Prostate gland (tissue), 2 donors: ENCODE measurements around the gene AACS.

Experiments used
- POLR2A ChIP-seq: fragments of 450-650 bp; IDR thresholded peaks from one replicate; pipeline ENCODE4 v1.6.1; 2016; ENCODE audit warnings: antibody characterized with exemption, mild to moderate bottlenecking
- POLR2AphosphoS5 ChIP-seq: sonication (generic); formaldehyde crosslinking; IDR thresholded peaks from one replicate; pipeline ENCODE4 v1.6.1; 2017; ENCODE audit warnings: antibody characterized with exemption
- TF ChIP-seq, protein P1 (sequence below), 4 experiments: fragments of 200-600 bp in 2 of 4; fragments of 450-650 bp in 2 of 4; sonication (generic) in 2 of 4; IDR thresholded peaks; 1 replicate in 3 of 4; 2 replicates in 1 of 4; pipeline ENCODE4 v1.5.1; 2016 to 2019; ENCODE audit warnings: antibody characterized with exemption in 4 of 4, mild to moderate bottlenecking in 2 of 4, moderate library complexity in 2 of 4

DNA sequence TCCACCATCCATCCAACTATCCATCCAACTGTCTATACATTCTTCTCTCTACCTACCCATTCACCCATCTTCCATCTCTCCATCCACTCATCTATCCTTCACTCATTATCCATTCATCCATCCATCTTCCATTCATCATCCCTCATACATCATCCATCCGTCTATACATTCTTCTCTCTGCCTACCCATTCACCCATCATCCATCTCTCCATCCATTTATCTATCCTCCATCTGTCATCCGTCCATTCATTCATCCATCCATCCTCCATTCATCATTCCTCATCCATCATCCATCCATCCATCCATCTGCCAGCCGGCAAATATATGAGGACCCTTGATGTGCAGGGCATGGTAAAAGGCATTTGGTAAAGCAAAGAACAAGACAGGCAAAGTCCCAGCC, 25.2 kb downstream of the AACS start:
- TF ChIP-seq POLR2AphosphoS5 (no peak), POLR2A (no peak)
- TF ChIP-seq, protein P1, sequence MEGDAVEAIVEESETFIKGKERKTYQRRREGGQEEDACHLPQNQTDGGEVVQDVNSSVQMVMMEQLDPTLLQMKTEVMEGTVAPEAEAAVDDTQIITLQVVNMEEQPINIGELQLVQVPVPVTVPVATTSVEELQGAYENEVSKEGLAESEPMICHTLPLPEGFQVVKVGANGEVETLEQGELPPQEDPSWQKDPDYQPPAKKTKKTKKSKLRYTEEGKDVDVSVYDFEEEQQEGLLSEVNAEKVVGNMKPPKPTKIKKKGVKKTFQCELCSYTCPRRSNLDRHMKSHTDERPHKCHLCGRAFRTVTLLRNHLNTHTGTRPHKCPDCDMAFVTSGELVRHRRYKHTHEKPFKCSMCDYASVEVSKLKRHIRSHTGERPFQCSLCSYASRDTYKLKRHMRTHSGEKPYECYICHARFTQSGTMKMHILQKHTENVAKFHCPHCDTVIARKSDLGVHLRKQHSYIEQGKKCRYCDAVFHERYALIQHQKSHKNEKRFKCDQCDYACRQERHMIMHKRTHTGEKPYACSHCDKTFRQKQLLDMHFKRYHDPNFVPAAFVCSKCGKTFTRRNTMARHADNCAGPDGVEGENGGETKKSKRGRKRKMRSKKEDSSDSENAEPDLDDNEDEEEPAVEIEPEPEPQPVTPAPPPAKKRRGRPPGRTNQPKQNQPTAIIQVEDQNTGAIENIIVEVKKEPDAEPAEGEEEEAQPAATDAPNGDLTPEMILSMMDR (IDR thresholded peaks at IDR 0.05): no peak
